MM.1S (cell line): ENCODE data around the gene ADNP2.

Experiments used
- DNase-seq: peaks from one replicate; pipeline ENCODE4 v3.0.0-alpha.2; 2015
- H2AFZ ChIP-seq: fragments of 300-600 bp; sonication (generic); 2 replicates; pipeline ENCODE4 v1.6.0; 2016; ENCODE audit warnings: antibody characterized with exemption, low read length
- H3F3A ChIP-seq: fragments of 300-600 bp; sonication (generic); 2 replicates; pipeline ENCODE4 v1.6.1; 2016; ENCODE audit warnings: mild to moderate bottlenecking, antibody characterized with exemption, low read length, moderate library complexity, mixed read lengths; ENCODE audit not compliant: insufficient read depth
- H3K27ac ChIP-seq: fragments of 300-600 bp; sonication (generic); 2 replicates; pipeline ENCODE4 v1.5.1; 2016; ENCODE audit warnings: mild to moderate bottlenecking, low read length
- H3K27me3 ChIP-seq: fragments of 300-600 bp; sonication (generic); replicated peaks from 2 replicates; pipeline ENCODE4 v1.6.0; 2016; ENCODE audit warnings: low read length; ENCODE audit not compliant: insufficient read depth
- H3K36me3 ChIP-seq: fragments of 300-600 bp; sonication (generic); replicated peaks from 2 replicates; pipeline ENCODE4 v1.6.1; 2016; ENCODE audit warnings: mild to moderate bottlenecking, low read length, mixed read lengths; ENCODE audit not compliant: insufficient read depth
- H3K4me1 ChIP-seq: fragments of 300-600 bp; sonication (generic); 2 replicates; pipeline ENCODE4 v1.6.1; 2016; ENCODE audit warnings: low read length, mixed read lengths
- H3K4me2 ChIP-seq: fragments of 300-600 bp; sonication (generic); 2 replicates; pipeline ENCODE4 v1.6.0; 2016; ENCODE audit warnings: low read depth, low read length
- H3K4me3 ChIP-seq: fragments of 300-600 bp; sonication (generic); 2 replicates; pipeline ENCODE4 v1.5.1; 2016; ENCODE audit warnings: low read length, mixed read lengths
- H3K79me2 ChIP-seq: fragments of 300-600 bp; sonication (generic); 2 replicates; pipeline ENCODE4 v1.6.1; 2016; ENCODE audit warnings: mixed run types, low read length, mixed read lengths
- H3K9ac ChIP-seq: fragments of 300-600 bp; sonication (generic); 2 replicates; pipeline ENCODE4 v1.6.1; 2016; ENCODE audit warnings: low read length, mixed read lengths
- H3K9me2 ChIP-seq: fragments of 300-600 bp; sonication (generic); replicated peaks from 2 replicates; pipeline ENCODE4 v1.6.1; 2016; ENCODE audit warnings: mild to moderate bottlenecking, low read length, mixed read lengths; ENCODE audit not compliant: insufficient read depth
- H3K9me3 ChIP-seq: fragments of 300-600 bp; sonication (generic); replicated peaks from 2 replicates; pipeline ENCODE4 v1.6.1; 2016; ENCODE audit warnings: mild to moderate bottlenecking, low read length, mixed read lengths; ENCODE audit not compliant: insufficient read depth
- H4K20me1 ChIP-seq: fragments of 300-600 bp; sonication (generic); 2 replicates; pipeline ENCODE4 v1.6.1; 2016; ENCODE audit warnings: mild to moderate bottlenecking, low read length, moderate library complexity, mixed read lengths; ENCODE audit not compliant: insufficient read depth
- EZH2 ChIP-seq: fragments of 300-600 bp; sonication (generic); optimal IDR thresholded peaks from 2 replicates; pipeline ENCODE3; 2017; ENCODE audit warnings: low read depth, mild to moderate bottlenecking, antibody characterized with exemption, low read length, mixed read lengths
- EZH2phosphoT487 ChIP-seq: fragments of 300-600 bp; sonication (generic); IDR thresholded peaks from 2 replicates; pipeline ENCODE4 v1.6.1; 2018; ENCODE audit warnings: antibody characterized with exemption, low read length
- TF ChIP-seq, protein P1 (sequence below): fragments of 300-600 bp; sonication (generic); IDR thresholded peaks from 2 replicates; pipeline ENCODE4 v1.5.1; 2016; ENCODE audit warnings: antibody characterized with exemption, low read length, mixed read lengths

Gene ADNP2

DNA sequence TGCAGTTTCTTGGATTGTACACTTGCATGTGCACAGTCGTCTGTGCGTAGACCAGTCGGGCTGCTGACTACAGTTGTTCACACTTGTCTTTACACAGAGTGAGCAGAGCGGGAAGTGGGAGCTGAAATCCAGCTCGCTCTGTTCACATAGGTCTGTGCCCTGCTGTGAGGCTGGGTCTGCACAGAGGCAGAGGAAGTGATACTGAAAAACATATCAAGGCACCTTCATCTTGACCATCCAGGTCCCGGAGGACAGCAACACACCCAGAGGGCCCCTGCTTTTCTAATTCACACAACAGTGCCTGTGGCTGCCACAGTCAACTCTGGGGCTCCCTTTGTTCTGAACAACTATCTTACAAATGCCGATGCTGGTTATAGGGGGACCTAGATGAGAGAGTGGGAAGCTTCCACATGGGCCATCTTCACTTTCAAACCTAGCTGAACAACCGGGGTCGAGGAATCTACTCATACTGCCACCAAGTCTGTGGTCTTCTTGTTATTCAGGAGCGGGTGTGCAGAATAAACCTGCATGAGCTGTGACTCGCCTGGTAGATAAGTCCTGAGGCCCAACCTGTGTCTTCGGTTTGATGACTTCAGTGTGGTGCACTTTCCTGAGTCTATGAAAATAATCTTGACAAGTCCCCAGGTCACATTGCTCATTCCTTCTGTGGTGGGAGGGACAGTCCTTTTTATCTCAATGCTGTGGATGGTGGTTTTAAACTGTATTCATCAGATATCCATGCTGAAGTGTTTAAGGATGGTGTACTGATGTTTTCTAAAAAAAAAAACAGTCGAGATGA lies 3.5 kb upstream of the ADNP2 start:
- Histone ChIP-seq H3K4me2 (no peak overlapping the region), H3K9me2 (no peaks in the 10 kb centered on the region), H3K9me3 (no peaks in the 10 kb centered on the region), H3F3A (peaks cover 3% of the 10 kb centered on the region; the same call in 1 of the 2 replicates), H3K4me3 (no peak overlapping the region), H3K27me3 (no peaks in the 10 kb centered on the region), H3K9ac (no peak overlapping the region), H3K36me3 (no peaks in the 10 kb centered on the region), H2AFZ (no peak overlapping the region), H4K20me1 (no peaks in the 10 kb centered on the region), H3K27ac (no peak overlapping the region), H3K4me1 (no peaks in the 10 kb centered on the region), H3K79me2 (peaks cover 4% of the 10 kb centered on the region)
- TF ChIP-seq, protein P1, sequence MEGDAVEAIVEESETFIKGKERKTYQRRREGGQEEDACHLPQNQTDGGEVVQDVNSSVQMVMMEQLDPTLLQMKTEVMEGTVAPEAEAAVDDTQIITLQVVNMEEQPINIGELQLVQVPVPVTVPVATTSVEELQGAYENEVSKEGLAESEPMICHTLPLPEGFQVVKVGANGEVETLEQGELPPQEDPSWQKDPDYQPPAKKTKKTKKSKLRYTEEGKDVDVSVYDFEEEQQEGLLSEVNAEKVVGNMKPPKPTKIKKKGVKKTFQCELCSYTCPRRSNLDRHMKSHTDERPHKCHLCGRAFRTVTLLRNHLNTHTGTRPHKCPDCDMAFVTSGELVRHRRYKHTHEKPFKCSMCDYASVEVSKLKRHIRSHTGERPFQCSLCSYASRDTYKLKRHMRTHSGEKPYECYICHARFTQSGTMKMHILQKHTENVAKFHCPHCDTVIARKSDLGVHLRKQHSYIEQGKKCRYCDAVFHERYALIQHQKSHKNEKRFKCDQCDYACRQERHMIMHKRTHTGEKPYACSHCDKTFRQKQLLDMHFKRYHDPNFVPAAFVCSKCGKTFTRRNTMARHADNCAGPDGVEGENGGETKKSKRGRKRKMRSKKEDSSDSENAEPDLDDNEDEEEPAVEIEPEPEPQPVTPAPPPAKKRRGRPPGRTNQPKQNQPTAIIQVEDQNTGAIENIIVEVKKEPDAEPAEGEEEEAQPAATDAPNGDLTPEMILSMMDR = no peak
- no peak for TF ChIP-seq EZH2phosphoT487
- TF ChIP-seq EZH2 = no peak
- DNase-seq = no peak

DNA sequence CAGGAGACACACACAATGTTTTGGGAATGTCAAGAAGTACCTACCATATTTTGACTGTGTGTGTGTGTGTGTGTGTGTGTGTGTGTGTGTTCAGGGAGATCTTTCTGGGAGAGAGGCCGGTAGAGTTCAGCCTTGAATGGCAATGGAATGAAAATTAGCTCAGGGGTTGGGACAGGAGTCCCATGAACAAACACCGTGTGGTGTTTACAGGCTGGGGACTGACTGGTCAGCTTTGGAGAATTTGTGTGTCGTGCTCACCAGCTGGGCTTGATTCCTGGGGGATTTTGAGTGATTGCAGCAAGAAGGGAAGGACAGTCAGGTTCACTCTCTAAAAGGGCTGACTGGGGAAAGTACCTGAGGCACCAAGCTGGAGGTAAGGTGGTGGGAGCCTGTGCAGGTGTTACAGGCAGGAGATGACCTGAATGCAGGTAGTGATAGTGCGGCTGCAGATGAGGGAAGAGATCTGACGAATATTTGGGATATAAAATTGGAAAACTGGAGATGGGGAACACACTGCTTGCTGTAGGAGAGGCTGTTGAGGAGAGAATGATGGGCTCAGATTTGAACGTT lies 2.5 kb upstream of the ADNP2 start:
- no peak overlapping the region for H3K4me2 ChIP-seq
- no peaks in the 10 kb centered on the region for H3K36me3 ChIP-seq
- no peaks in the 10 kb centered on the region for H3K9me2 ChIP-seq
- H3K79me2 ChIP-seq = peaks cover 14% of the 10 kb centered on the region
- no peak overlapping the region for H3K27ac ChIP-seq
- no peaks in the 10 kb centered on the region for H3K9me3 ChIP-seq
- H3K27me3 ChIP-seq = no peaks in the 10 kb centered on the region
- no peak overlapping the region for H2AFZ ChIP-seq
- no peak overlapping the region for H3K9ac ChIP-seq
- no peak for DNase-seq
- H4K20me1 ChIP-seq = no peaks in the 10 kb centered on the region
- H3F3A ChIP-seq = peaks cover 3% of the 10 kb centered on the region; the same call in 1 of the 2 replicates
- TF ChIP-seq, protein P1 = no peak
- TF ChIP-seq EZH2phosphoT487 (no peak), EZH2 (no peak)
- H3K4me3 ChIP-seq = no peak overlapping the region
- no peaks in the 10 kb centered on the region for H3K4me1 ChIP-seq

DNA sequence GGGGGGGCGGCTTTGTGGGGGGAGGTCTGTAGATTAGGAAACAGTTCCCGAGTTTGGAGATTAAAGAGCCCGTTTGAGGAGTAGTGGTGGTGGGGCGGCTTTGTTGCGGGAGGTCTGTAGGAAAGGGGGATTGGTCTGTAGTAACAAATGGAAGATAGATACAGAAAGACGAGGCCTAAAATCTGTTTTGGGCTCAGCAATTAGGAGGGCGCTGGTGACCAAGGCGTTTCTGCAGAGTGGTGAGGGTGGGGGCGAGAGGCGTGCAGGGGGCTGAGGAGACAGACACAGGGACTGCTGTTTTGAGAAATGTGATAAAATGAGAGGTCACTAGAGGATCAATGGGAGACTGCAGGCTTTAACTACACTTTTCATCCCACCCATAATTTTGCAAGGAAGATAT lies 1.6 kb upstream of the ADNP2 start:
- DNase-seq = no peak
- Histone ChIP-seq H3K9me2 (no peaks in the 10 kb centered on the region), H2AFZ (no peak overlapping the region), H4K20me1 (no peaks in the 10 kb centered on the region), H3K79me2 (peaks cover 22% of the 10 kb centered on the region), H3K36me3 (no peaks in the 10 kb centered on the region), H3K27ac (no peak overlapping the region), H3K9me3 (no peaks in the 10 kb centered on the region), H3K4me2 (no peak overlapping the region), H3K4me3 (no peak overlapping the region), H3K27me3 (no peaks in the 10 kb centered on the region), H3K4me1 (no peaks in the 10 kb centered on the region), H3K9ac (no peak overlapping the region), H3F3A (peaks cover 3% of the 10 kb centered on the region; the same call in 1 of the 2 replicates)
- TF ChIP-seq EZH2 = no peak
- no peak for TF ChIP-seq EZH2phosphoT487
- TF ChIP-seq, protein P1 = no peak
